Muscle of back (tissue), 11 donors: ENCODE results near the gene HOXA5. TPM values are rescaled to one million over a fixed set of nuclear protein-coding genes. Genes with fewer than 3 reads are reported as not detected.
A peak's percentile ranks its signal among the peaks of the same experiment; 100 is the strongest.

Source experiments
- DNase-seq, 3 donors: peaks; one replicate each; pipeline versions ENCODE4 v3.0.0 to v3.0.0-alpha.2; 2013
- polyA plus RNA-seq, 10 donors: library from polyadenylated mRNA; unstranded; fragments of 120-200 nt; gene quantifications; one replicate each; pipeline ENCODE4 v1.2.1, GENCODE V29; 2013; ENCODE audit not compliant: insufficient read length in 10 of 10

Gene HOXA5
- polyA plus RNA-seq, 10 donors: 6.4 to 12.0 (median 7.9) TPM

GRCh38 chr7:27139334-27140125 lies 4.0 kb downstream of the HOXA5 start:
- no peak for DNase-seq

- DNase-seq: no peak
Observed at GRCh38 chr7:27138985-27139333, 4.5 kb downstream of the HOXA5 start.

GRCh38 chr7:27138472-27138871 lies 5.0 kb downstream of the HOXA5 start:
- no peak for DNase-seq

- no peak for DNase-seq
Observed at GRCh38 chr7:27137640-27138315, 5.7 kb downstream of the HOXA5 start.

- peak in 1 of 3 donors; percentile 76 for DNase-seq
Observed at GRCh38 chr7:27134392-27134791, 9.1 kb downstream of the HOXA5 start.

GRCh38 chr7:27133409-27134231 lies 9.9 kb downstream of the HOXA5 start:
- DNase-seq: no peak

- no peak for DNase-seq
Observed at GRCh38 chr7:27132978-27133377, 10.5 kb downstream of the HOXA5 start.

GRCh38 chr7:27132214-27132613 lies 11.3 kb downstream of the HOXA5 start:
- DNase-seq: no peak

- no peak for DNase-seq
Observed at GRCh38 chr7:27131390-27131819, 12.1 kb downstream of the HOXA5 start.

GRCh38 chr7:27130540-27131389 lies 12.7 kb downstream of the HOXA5 start, which contains the start of gene HOXA4:
Gene HOXA4, minus strand, starts transcription at chr7:27130757. Its CDS starts 24 bp downstream, at chr7:27130733.
- DNase-seq: peak; percentile 92 to 97 (median 94)

GRCh38 chr7:27129729-27130539 lies 13.5 kb downstream of the HOXA5 start:
- peak in 2 of 3 donors; percentile 34 to 44 for DNase-seq

GRCh38 chr7:27128776-27129728 lies 14.4 kb downstream of the HOXA5 start:
- DNase-seq: no peak

- DNase-seq: peak in 2 of 3 donors; percentile 82 to 90
Observed at GRCh38 chr7:27128034-27128433, 15.4 kb downstream of the HOXA5 start.

- no peak for DNase-seq
Observed at GRCh38 chr7:27126596-27127327, 16.7 kb downstream of the HOXA5 start.

- DNase-seq: no peak
Observed at GRCh38 chr7:27125986-27126394, 17.5 kb downstream of the HOXA5 start.

GRCh38 chr7:27124902-27125689 lies 18.4 kb downstream of the HOXA5 start:
- no peak for DNase-seq

GRCh38 chr7:27124096-27124901 lies 19.2 kb downstream of the HOXA5 start:
- DNase-seq: peak in 1 of 3 donors; percentile 61
